HEK293 (cell line): ENCODE results near the gene DYNC1LI1.

Experiments used
- CTCF ChIP-seq: fragments of 450-650 bp; formaldehyde crosslinking; IDR thresholded peaks from 2 replicates; pipeline ENCODE4 v1.5.1; 2016; ENCODE audit warnings: missing biosample characterization, missing genetic modification characterization
- GLI4 ChIP-seq: fragments of 450-650 bp; formaldehyde crosslinking; IDR thresholded peaks from 2 replicates; pipeline ENCODE4 v1.5.1; 2016; ENCODE audit warnings: missing biosample characterization, missing genetic modification characterization
- REPIN1 ChIP-seq: fragments of 450-650 bp; formaldehyde crosslinking; IDR thresholded peaks from 2 replicates; pipeline ENCODE4 v1.5.1; 2017; ENCODE audit warnings: missing biosample characterization, missing genetic modification characterization, low read depth
- SP2 ChIP-seq: fragments of 450-650 bp; formaldehyde crosslinking; IDR thresholded peaks from 2 replicates; pipeline ENCODE4 v1.5.1; 2016; ENCODE audit warnings: missing biosample characterization, missing genetic modification characterization
- ZBTB20 ChIP-seq: fragments of 450-650 bp; formaldehyde crosslinking; IDR thresholded peaks from 2 replicates; pipeline ENCODE4 v1.5.1; 2016; ENCODE audit warnings: missing biosample characterization, missing genetic modification characterization
- ZBTB21 ChIP-seq: fragments of 450-650 bp; formaldehyde crosslinking; IDR thresholded peaks from 2 replicates; pipeline ENCODE4 v1.5.1; 2017; ENCODE audit warnings: missing biosample characterization, missing genetic modification characterization
- ZNF211 ChIP-seq: fragments of 450-650 bp; formaldehyde crosslinking; IDR thresholded peaks from 2 replicates; pipeline ENCODE4 v1.5.1; 2016; ENCODE audit warnings: low read depth, missing biosample characterization, missing genetic modification characterization
- ZNF266 ChIP-seq: fragments of 450-650 bp; formaldehyde crosslinking; IDR thresholded peaks from 2 replicates; pipeline ENCODE4 v1.5.1; 2016; ENCODE audit warnings: missing biosample characterization, missing genetic modification characterization, low read depth
- ZNF274 ChIP-seq, 2 experiments: fragments of 200-500 bp in 1 of 2; fragments of 450-650 bp in 1 of 2; sonication (Bioruptor generic) in 1 of 2; formaldehyde crosslinking in 1 of 2; IDR thresholded peaks; 2 replicates each; pipeline versions ENCODE4 v1.5.1 to v1.6.1; 2014 to 2016; ENCODE audit warnings: borderline replicate concordance in 1 of 2, inconsistent platforms in 1 of 2, low read length in 1 of 2, missing biosample characterization in 1 of 2, missing genetic modification characterization in 1 of 2
- ZNF530 ChIP-seq: fragments of 450-650 bp; formaldehyde crosslinking; IDR thresholded peaks from 2 replicates; pipeline ENCODE4 v1.5.1; 2016; ENCODE audit warnings: low read depth, missing biosample characterization, missing genetic modification characterization
- ZNF777 ChIP-seq: fragments of 450-650 bp; formaldehyde crosslinking; IDR thresholded peaks from 2 replicates; pipeline ENCODE4 v1.5.1; 2017; ENCODE audit warnings: missing biosample characterization, missing genetic modification characterization, borderline replicate concordance

GRCh38 chr3:32568953-32569352 is 1.7 kb downstream of the DYNC1LI1 start:
- no peak for TF ChIP-seq ZBTB20 (tag by site-specific recombination)
- no peak for TF ChIP-seq ZBTB21 (tag by site-specific recombination)
- no peak for TF ChIP-seq ZNF266 (tag by site-specific recombination)
- TF ChIP-seq ZNF211 (tag by site-specific recombination) = no peak
- TF ChIP-seq CTCF = no peak
- no peak for TF ChIP-seq REPIN1 (tag by site-specific recombination)
- no peak for TF ChIP-seq GLI4 (tag by site-specific recombination)
- no peak for TF ChIP-seq ZNF274 (IDR thresholded peaks at IDR 0.05; ENCODE audit: low read length)
- no peak for TF ChIP-seq ZNF274 (tag by site-specific recombination; IDR thresholded peaks at IDR 0.05; ENCODE audit: borderline replicate concordance)
- TF ChIP-seq ZNF777 (tag by site-specific recombination) = no peak
- no peak for TF ChIP-seq ZNF530 (tag by site-specific recombination)
- no peak for TF ChIP-seq SP2 (tag by site-specific recombination)
